Left colon (tissue), 2 donors: Measurements from ENCODE around the gene ARMC9. TPM values are rescaled to one million over a fixed set of nuclear protein-coding genes. Genes with fewer than 3 reads are reported as not detected.

ENCODE experiments used
- ATAC-seq: fragments of 200-7000 bp; cut with Tn5 transposase; one replicate; pipeline ENCODE4 v1.9.1; 2020; ENCODE audit warnings: mild to moderate bottlenecking, moderate library complexity
- DNase-seq, 2 donors: peaks; one replicate each; pipeline ENCODE4 v3.0.0-alpha.2; 2020
- intact Hi-C, 2 donors: fragments of 100-400 bp; cut with DNase I in 1 of 2; cut with micrococcal nuclease in 1 of 2; formaldehyde crosslinking; loops; one replicate each; pipeline versions ENCODE4 v1.11.2 to v1.14.0; 2022; cut with DNase I, micrococcal nuclease
- total RNA-seq, 2 donors: library from RNA; stranded (reverse); fragmentation: NEBNext Ultra II Directional; extraction: Animal tissue kit (Norgen Biotek cat#: 25700); gene quantifications; one replicate each; pipeline ENCODE4 v1.2.1, GENCODE V29; 2021
- donor health status: DM: no; HTN: no; CAD: no.
- donor health status: DM: yes; HTN: yes; CAD: no.

Gene ARMC9
- total RNA-seq, 2 donors from 2014 or later = 9.4 to 13.6 TPM

- ATAC-seq (peak; percentile 92), DNase-seq (peak in 1 of 2 donors; percentile 44)
- intact Hi-C loops = no loop called here
Observed at GRCh38 chr2:231258701-231259100, 60.3 kb downstream of the ARMC9 start.

- no peak for DNase-seq
- no peak for ATAC-seq
- intact Hi-C loops = no loop called here
Observed at GRCh38 chr2:231259104-231259503, 60.7 kb downstream of the ARMC9 start.

- intact Hi-C loops = no loop called here
- ATAC-seq (peak; percentile 14), DNase-seq (no peak)
Observed at GRCh38 chr2:231260442-231261208, 62.2 kb downstream of the ARMC9 start.

- no peak for ATAC-seq
Observed at GRCh38 chr2:231263118-231263831, 64.8 kb downstream of the ARMC9 start.

GRCh38 chr2:231270221-231271114 lies 72.0 kb downstream of the ARMC9 start:
- DNase-seq (peak in 1 of 2 donors; percentile 63), ATAC-seq (no peak)
- intact Hi-C loops = no loop called here

More at GRCh38 chr2:231263118-231263831, 64.8 kb downstream of the ARMC9 start:
- intact Hi-C loops = no loop called here
- DNase-seq = no peak

GRCh38 chr2:231272991-231273390 lies 74.6 kb downstream of the ARMC9 start:
- intact Hi-C loops = no loop called here
- no peak for DNase-seq

GRCh38 chr2:231276987-231277386 lies 78.6 kb downstream of the ARMC9 start:
- ATAC-seq (no peak), DNase-seq (no peak)
- intact Hi-C loops = no loop called here

More at GRCh38 chr2:231272991-231273390, 74.6 kb downstream of the ARMC9 start:
- no peak for ATAC-seq

- intact Hi-C loops = no loop called here
Observed at GRCh38 chr2:231277962-231278361, 79.5 kb downstream of the ARMC9 start.

GRCh38 chr2:231278868-231279267 lies 80.4 kb downstream of the ARMC9 start:
- no peak for ATAC-seq
- no peak for DNase-seq
- intact Hi-C loops = no loop called here

More at GRCh38 chr2:231277962-231278361, 79.5 kb downstream of the ARMC9 start:
- DNase-seq (no peak), ATAC-seq (no peak)

- intact Hi-C loops = no loop called here
- no peak for ATAC-seq
- no peak for DNase-seq
Observed at GRCh38 chr2:231280846-231281245, 82.4 kb downstream of the ARMC9 start.

GRCh38 chr2:231284296-231284695 lies 85.9 kb downstream of the ARMC9 start:
- no peak for DNase-seq
- intact Hi-C loops = no loop called here
- no peak for ATAC-seq

GRCh38 chr2:231286964-231287363 lies 88.5 kb downstream of the ARMC9 start:
- intact Hi-C loops = no loop called here

GRCh38 chr2:231287696-231288095 lies 89.3 kb downstream of the ARMC9 start:
- intact Hi-C loops = no loop called here
- ATAC-seq (no peak), DNase-seq (no peak)

More at GRCh38 chr2:231286964-231287363, 88.5 kb downstream of the ARMC9 start:
- DNase-seq (no peak), ATAC-seq (no peak)

GRCh38 chr2:231288590-231288989 lies 90.2 kb downstream of the ARMC9 start:
- intact Hi-C loops = no loop called here
- peak; percentile 63 to 69 for DNase-seq
- ATAC-seq = peak; percentile 86

- intact Hi-C loops = no loop called here
- ATAC-seq = no peak
Observed at GRCh38 chr2:231290321-231291015, 92.0 kb downstream of the ARMC9 start.

GRCh38 chr2:231292472-231293134 lies 94.2 kb downstream of the ARMC9 start:
- peak; percentile 29 for ATAC-seq
- intact Hi-C loops = no loop called here
- no peak for DNase-seq

More at GRCh38 chr2:231290321-231291015, 92.0 kb downstream of the ARMC9 start:
- DNase-seq = no peak

GRCh38 chr2:231293163-231293562 lies 94.7 kb downstream of the ARMC9 start:
- DNase-seq = no peak
- intact Hi-C loops = no loop called here
- no peak for ATAC-seq

GRCh38 chr2:231294116-231294515 lies 95.7 kb downstream of the ARMC9 start:
- ATAC-seq (no peak), DNase-seq (no peak)
- intact Hi-C loops = no loop called here
